Epithelial cell of umbilical artery (primary cell): Measurements from ENCODE around the gene TRAPPC13. TPM values are rescaled to one million over a fixed set of nuclear protein-coding genes. Genes with fewer than 3 reads are reported as not detected.

Source experiments
- total RNA-seq: library from RNA; depleted of rRNA; stranded (reverse); fragments of >200 nt; gene quantifications from 2 replicates; pipeline ENCODE4 v1.2.3, GENCODE V29; 2014

TRAPPC13 gene, protein sequence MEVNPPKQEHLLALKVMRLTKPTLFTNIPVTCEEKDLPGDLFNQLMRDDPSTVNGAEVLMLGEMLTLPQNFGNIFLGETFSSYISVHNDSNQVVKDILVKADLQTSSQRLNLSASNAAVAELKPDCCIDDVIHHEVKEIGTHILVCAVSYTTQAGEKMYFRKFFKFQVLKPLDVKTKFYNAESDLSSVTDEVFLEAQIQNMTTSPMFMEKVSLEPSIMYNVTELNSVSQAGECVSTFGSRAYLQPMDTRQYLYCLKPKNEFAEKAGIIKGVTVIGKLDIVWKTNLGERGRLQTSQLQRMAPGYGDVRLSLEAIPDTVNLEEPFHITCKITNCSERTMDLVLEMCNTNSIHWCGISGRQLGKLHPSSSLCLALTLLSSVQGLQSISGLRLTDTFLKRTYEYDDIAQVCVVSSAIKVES
- total RNA-seq = 18.8 and 36.8 TPM in 2 replicates

DNA sequence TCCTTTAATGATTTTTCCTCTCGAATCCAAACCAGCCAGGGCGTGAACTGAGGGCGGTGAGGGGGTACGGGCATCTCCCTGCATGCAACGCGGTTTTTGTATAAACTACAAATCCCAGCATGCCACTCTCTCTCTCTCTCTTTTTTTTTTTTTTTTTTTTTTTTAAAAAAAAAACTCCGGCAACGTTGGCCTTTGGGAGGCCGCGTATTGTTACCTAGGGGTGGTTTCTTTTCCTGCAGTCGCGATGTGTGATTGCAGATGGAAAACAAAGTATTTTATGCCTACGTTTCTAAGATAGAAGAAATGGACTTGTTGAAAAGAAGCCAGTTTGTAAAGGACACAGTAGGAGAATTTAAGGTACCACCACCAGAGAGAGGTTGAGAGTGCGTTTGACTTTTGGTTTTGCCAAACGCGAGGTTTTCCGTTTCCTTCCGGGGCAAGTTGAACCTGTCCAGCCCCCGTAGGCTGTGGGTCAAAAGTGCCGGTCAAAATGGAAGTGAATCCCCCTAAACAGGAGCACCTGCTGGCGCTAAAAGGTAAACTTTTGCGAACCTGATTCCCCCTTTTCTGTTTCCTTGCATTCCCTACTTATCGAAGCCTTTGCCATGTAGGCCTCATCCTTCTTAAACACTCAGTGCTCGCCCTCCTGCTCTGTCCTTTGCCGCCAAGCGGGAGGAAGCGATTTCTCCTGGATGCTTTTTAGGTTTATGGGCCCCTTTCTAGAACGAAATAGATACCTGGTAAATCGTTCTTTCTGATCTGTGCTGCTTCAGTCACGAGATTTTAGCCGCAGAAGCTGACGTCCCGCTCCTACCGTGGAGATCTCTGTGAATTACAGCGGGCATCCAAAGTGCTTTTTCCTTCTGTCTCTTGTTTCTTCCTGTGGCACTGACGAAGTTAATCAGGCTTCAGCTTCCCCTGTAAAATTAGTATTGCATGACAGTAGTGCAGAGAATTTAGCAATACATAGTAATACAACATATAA lies at the start of gene TRAPPC13, which contains the start of gene SHLD3:
TSS of gene TRAPPC13 (plus strand) at position 457 of the 985 bp plus-strand sequence. CDS start at position 491, 34 bp downstream.
TSS of gene SHLD3 (plus strand) at position 457 of the 985 bp plus-strand sequence. CDS start 4,561 bp downstream, outside the sequence.

DNA sequence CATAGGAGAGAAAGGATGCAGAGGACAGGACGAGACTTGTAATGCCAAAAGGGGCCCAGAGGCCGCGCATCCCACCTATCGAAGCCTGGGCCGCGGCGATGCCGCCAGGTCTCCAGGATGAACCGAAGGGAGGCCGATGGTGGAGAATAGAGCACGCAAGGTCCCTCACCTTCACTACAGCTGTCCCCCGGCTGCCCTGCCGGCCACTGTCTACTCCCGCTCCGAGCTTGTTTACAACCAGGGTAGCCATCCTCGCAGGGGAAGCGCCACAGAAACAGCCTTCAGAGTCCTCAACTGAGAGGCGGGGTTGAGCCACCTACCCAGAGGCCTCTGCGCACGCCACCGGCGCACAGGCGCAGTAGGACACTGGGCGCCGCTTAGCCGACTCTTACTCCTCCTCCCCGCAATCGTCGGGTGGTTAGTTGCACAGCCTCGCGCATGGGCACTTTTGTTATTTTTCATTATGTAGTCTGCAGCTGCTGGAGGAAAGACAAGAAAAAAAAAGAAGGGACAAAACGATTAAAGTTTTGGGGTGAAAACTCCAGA lies 729 bp upstream of the TRAPPC13 start, which contains the start of gene TRIM23:
TSS of gene TRIM23 (minus strand) at position 309 of the 546 bp plus-strand sequence. CDS start at position 250, 59 bp downstream.

Other genes with a start within 250 kb of the TRAPPC13 start
- gene ADAMTS6, start 143.1 kb upstream of the TRAPPC13 start, total RNA-seq = 86.4 and 100 TPM in 2 replicates
- 20.5 and 24.6 TPM in 2 replicates for gene CENPK, start 61.9 kb upstream of the TRAPPC13 start, total RNA-seq
- gene PPWD1, start 61.7 kb upstream of the TRAPPC13 start, total RNA-seq = 36.1 and 52.3 TPM in 2 replicates
- gene TRIM23, start 694 bp upstream of the TRAPPC13 start, total RNA-seq = 13.3 and 22.6 TPM in 2 replicates
- gene SHLD3, start within 50 bp of the TRAPPC13 start, total RNA-seq = 5.5 and 8.1 TPM in 2 replicates
- 10.1 and 14.4 TPM in 2 replicates for gene SGTB, start 97.1 kb downstream of the TRAPPC13 start, total RNA-seq
- gene NLN, start 97.2 kb downstream of the TRAPPC13 start, total RNA-seq = 42.2 and 53.8 TPM in 2 replicates